PFSK-1 (cell line): ENCODE results near the gene HIPK2.

Experiments
- FOXP2 ChIP-seq: optimal IDR thresholded peaks from 2 replicates; pipeline ENCODE3; 2011; ENCODE audit warnings: borderline replicate concordance, control low read depth, inconsistent platforms; ENCODE audit not compliant: insufficient read depth; ENCODE audit errors: extremely low read length, extremely low read depth
- POLR2AphosphoS5 ChIP-seq: IDR thresholded peaks from 2 replicates; pipeline ENCODE4 v1.6.1; 2012; ENCODE audit warnings: low read depth, mild to moderate bottlenecking, control low read depth, low read length, moderate library complexity
- REST ChIP-seq, 2 experiments: IDR thresholded peaks; 2 replicates each; pipeline versions ENCODE4 v1.6.1 to v1.8.0; 2011 to 2012; ENCODE audit warnings: low read depth in 2 of 2, low read length in 2 of 2, control low read depth in 1 of 2, inconsistent platforms in 1 of 2, mild to moderate bottlenecking in 1 of 2, moderate library complexity in 1 of 2; ENCODE audit not compliant: insufficient read depth in 1 of 2
- SIN3A ChIP-seq: IDR thresholded peaks from 2 replicates; pipeline ENCODE4 v1.6.1; 2012; ENCODE audit warnings: mild to moderate bottlenecking, low read length, moderate library complexity, borderline replicate concordance; ENCODE audit not compliant: insufficient read depth
- TAF1 ChIP-seq: IDR thresholded peaks from 2 replicates; pipeline ENCODE4 v1.6.1; 2012; ENCODE audit warnings: low read length, control low read depth, borderline replicate concordance; ENCODE audit not compliant: insufficient read depth

- no peak for TF ChIP-seq TAF1
- TF ChIP-seq POLR2AphosphoS5, result no peak
- TF ChIP-seq REST (IDR thresholded peaks at IDR 0.05; ENCODE audit: insufficient read depth in 1 of 2, low read depth in 2 of 2, low read length in 2 of 2), result no peak
- TF ChIP-seq SIN3A, result no peak
- no peak for TF ChIP-seq FOXP2
Observed at GRCh38 chr7:139753081-139753692, 24.6 kb downstream of the HIPK2 start.
